Activated B cell treated with CpG ODN at 0.5 μM for 24 hours (primary cell): ENCODE results near the gene OSBPL2. TPM values are rescaled to one million over a fixed set of nuclear protein-coding genes. Genes with fewer than 3 reads are reported as not detected.

Source experiments
- ATAC-seq: fragments of 200-7000 bp; cut with Tn5 transposase; one replicate; pipeline ENCODE4 v1.10.0; 2021; ENCODE audit warnings: low read depth, mild to moderate bottlenecking, moderate library complexity
- CTCF ChIA-PET: fragments of 350-600 bp; sonication (Branson Sonifier 250); formaldehyde crosslinking; loops from one replicate; lab custom pipeline; 2021; ENCODE audit warnings: antibody characterized with exemption; lab: Charles Lee
- POLR2A ChIA-PET: fragments of 350-600 bp; sonication (Branson Sonifier 250); formaldehyde crosslinking; loops from one replicate; lab custom pipeline; 2021; ENCODE audit warnings: antibody characterized with exemption; lab: Charles Lee
- DNase-seq: peaks from one replicate; pipeline ENCODE4 v3.0.0; 2022
- H3K27ac Mint-ChIP-seq: one replicate; pipeline ENCODE4 v1.8.0; 2020; ENCODE audit warnings: mixed read lengths
- H3K27me3 Mint-ChIP-seq: one replicate; pipeline ENCODE4 v1.8.0; 2021; ENCODE audit warnings: mixed read lengths
- H3K36me3 Mint-ChIP-seq: one replicate; pipeline ENCODE4 v1.8.0; 2021; ENCODE audit warnings: low read depth, mixed read lengths
- H3K4me1 Mint-ChIP-seq: one replicate; pipeline ENCODE4 v1.8.0; 2021; ENCODE audit warnings: mixed read lengths
- H3K4me3 Mint-ChIP-seq: one replicate; pipeline ENCODE4 v1.8.0; 2020; ENCODE audit warnings: mild to moderate bottlenecking, mixed read lengths
- H3K9me3 Mint-ChIP-seq: one replicate; pipeline ENCODE4 v1.8.0; 2020; ENCODE audit warnings: mixed read lengths
- intact Hi-C: fragments of 100-400 bp; cut with micrococcal nuclease; formaldehyde crosslinking; loops from one replicate; pipeline ENCODE4 v1.15.1; 2024
- total RNA-seq: library from RNA; stranded (reverse); gene quantifications from 2 replicates; pipeline ENCODE4 v1.2.3, GENCODE V29; 2022
- TF ChIP-seq, protein P1 (sequence below): fragments of 200-600 bp; IDR thresholded peaks from one replicate; pipeline ENCODE4 v1.8.0; 2022; ENCODE audit warnings: antibody characterized with exemption, mild to moderate bottlenecking

OSBPL2 gene
- total RNA-seq, 1 donor from 2014 or later, result 43.0 TPM

DNA sequence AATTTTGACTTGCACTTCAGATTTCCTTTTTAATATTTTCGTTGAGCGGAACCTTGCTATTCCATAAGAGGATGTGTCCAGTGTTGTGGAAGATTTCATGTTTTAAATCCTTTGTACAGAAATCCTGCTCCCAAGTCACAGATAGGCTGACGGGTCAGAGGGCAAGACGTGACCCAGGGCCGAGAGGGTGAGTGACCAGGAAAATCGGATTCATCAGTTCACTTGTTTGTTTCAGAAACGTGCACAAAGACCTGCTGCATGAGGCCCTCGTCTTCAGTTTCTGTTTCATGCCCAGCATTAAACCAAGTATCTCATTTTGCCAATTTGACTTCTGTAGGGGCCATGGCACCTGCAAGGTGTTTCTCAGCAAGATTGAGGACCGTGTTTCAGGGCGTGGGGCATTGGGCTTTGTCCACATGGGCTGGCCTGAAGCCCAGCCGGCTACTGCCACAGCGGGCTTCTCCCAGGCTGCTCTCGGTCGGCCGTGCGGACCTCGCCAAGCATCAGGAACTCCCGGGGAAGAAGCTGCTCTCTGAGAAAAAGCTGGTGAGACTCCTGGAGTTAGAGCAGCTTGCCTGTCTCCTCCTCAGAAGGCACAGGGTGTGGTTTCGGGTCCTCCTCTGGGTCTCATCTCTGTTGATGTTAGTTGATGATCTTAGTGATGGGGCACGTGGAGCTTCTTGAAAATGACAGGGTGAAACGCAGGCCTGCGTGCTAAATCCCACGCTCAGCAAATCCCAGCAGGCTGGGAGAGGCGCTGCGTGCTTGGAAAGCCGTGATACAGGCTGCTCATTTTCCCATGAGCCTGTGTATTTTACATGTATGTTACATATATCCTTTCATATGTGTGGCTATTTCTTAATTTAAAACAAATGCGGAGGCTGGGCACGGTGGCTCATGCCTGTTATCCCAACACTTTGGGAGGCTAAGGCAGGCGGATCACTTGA, 45.0 kb upstream of the OSBPL2 start:
- Mint-ChIP-seq H3K36me3 (peaks cover 53% of the 10 kb centered on the region), H3K9me3 (no peaks in the 10 kb centered on the region), H3K27ac (no peak overlapping the region), H3K27me3 (no peaks in the 10 kb centered on the region), H3K4me3 (no peak overlapping the region), H3K4me1 (peaks cover 3% of the 10 kb centered on the region)
- ChIA-PET CTCF (no interaction called here), POLR2A (interaction anchor here (0.6 kb wide), 1 partner anchor 9 kb away, joined by 3 read pairs; no protein-coding TSS in a partner anchor)
- intact Hi-C loops, result no loop called here
- no peak for DNase-seq
- TF ChIP-seq, protein P1, sequence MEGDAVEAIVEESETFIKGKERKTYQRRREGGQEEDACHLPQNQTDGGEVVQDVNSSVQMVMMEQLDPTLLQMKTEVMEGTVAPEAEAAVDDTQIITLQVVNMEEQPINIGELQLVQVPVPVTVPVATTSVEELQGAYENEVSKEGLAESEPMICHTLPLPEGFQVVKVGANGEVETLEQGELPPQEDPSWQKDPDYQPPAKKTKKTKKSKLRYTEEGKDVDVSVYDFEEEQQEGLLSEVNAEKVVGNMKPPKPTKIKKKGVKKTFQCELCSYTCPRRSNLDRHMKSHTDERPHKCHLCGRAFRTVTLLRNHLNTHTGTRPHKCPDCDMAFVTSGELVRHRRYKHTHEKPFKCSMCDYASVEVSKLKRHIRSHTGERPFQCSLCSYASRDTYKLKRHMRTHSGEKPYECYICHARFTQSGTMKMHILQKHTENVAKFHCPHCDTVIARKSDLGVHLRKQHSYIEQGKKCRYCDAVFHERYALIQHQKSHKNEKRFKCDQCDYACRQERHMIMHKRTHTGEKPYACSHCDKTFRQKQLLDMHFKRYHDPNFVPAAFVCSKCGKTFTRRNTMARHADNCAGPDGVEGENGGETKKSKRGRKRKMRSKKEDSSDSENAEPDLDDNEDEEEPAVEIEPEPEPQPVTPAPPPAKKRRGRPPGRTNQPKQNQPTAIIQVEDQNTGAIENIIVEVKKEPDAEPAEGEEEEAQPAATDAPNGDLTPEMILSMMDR, result no peak
- no peak for ATAC-seq

DNA sequence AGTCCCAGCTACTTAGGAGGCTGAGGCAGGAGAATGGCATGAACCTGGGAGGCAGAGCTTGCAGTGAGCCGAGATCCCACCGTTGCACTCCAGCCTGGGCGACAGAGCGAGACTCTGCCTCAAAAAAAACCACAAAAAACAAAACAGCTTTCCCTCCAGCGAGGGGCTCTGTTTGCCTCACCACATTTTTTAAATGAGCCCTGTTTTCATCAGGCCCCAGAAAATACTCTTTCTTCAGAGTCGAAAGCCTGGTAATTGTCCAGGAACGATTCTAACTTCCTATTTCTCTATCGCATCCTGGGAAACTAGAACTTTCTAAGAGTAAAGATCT, 43.3 kb upstream of the OSBPL2 start:
- Mint-ChIP-seq H3K9me3 (no peaks in the 10 kb centered on the region), H3K36me3 (peaks cover 65% of the 10 kb centered on the region), H3K4me3 (no peak overlapping the region), H3K27me3 (no peaks in the 10 kb centered on the region), H3K27ac (no peak overlapping the region), H3K4me1 (peaks cover 3% of the 10 kb centered on the region)
- ChIA-PET CTCF (no interaction called here), POLR2A (no interaction called here)
- ATAC-seq (no peak), DNase-seq (no peak)
- TF ChIP-seq, protein P1, result no peak
- intact Hi-C loops, result no loop called here

- POLR2A ChIA-PET, result interaction anchor here (0.6 kb wide), 1 partner anchor 661 kb away, joined by 3 read pairs; no protein-coding TSS in a partner anchor
- CTCF ChIA-PET, result no interaction called here
- peaks cover 65% of the 10 kb centered on the region for H3K36me3 Mint-ChIP-seq
- H3K27ac Mint-ChIP-seq, result no peak overlapping the region
- DNase-seq (no peak), ATAC-seq (no peak)
- H3K4me1 Mint-ChIP-seq, result peaks cover 6% of the 10 kb centered on the region
- H3K4me3 Mint-ChIP-seq, result no peak overlapping the region
- TF ChIP-seq, protein P1, result no peak
- intact Hi-C loops, result no loop called here
- H3K9me3 Mint-ChIP-seq, result no peaks in the 10 kb centered on the region
- no peaks in the 10 kb centered on the region for H3K27me3 Mint-ChIP-seq
These were observed 42.6 kb upstream of the OSBPL2 start for GRCh38 chr20:62195736-62196135.

- ATAC-seq (no peak), DNase-seq (no peak)
- POLR2A ChIA-PET, result interaction anchor here (0.6 kb wide), 1 partner anchor 660 kb away, joined by 3 read pairs; no protein-coding TSS in a partner anchor
- CTCF ChIA-PET, result no interaction called here
- Mint-ChIP-seq H3K4me1 (peaks cover 11% of the 10 kb centered on the region), H3K27ac (no peak overlapping the region), H3K27me3 (no peaks in the 10 kb centered on the region), H3K36me3 (peaks cover 65% of the 10 kb centered on the region), H3K4me3 (no peak overlapping the region), H3K9me3 (no peaks in the 10 kb centered on the region)
- TF ChIP-seq, protein P1, result no peak
- intact Hi-C loops, result no loop called here
These were observed 42.0 kb upstream of the OSBPL2 start for GRCh38 chr20:62196286-62196685.

GRCh38 chr20:62197311-62197710, 41.0 kb upstream of the OSBPL2 start:
- no peak for ATAC-seq
- H3K4me3 Mint-ChIP-seq, result no peak overlapping the region
- peaks cover 21% of the 10 kb centered on the region for H3K4me1 Mint-ChIP-seq
- intact Hi-C loops, result no loop called here
- POLR2A ChIA-PET, result no interaction called here
- H3K27ac Mint-ChIP-seq, result no peak overlapping the region
- no peak for DNase-seq
- H3K27me3 Mint-ChIP-seq, result no peaks in the 10 kb centered on the region
- CTCF ChIA-PET, result no interaction called here
- TF ChIP-seq, protein P1, result no peak
- H3K9me3 Mint-ChIP-seq, result no peaks in the 10 kb centered on the region
- H3K36me3 Mint-ChIP-seq, result peaks cover 63% of the 10 kb centered on the region
